Ramos (cell line): Measurements from ENCODE around the gene CREB5.

ENCODE experiments used
- in situ Hi-C: fragments of 300-500 bp; cut with MboI; formaldehyde crosslinking; loops from one replicate; pipeline ENCODE4 v1.14.3; 2022; ENCODE audit warnings: low sequenced_read_pairs; ENCODE audit not compliant: unreplicated experiment

Gene CREB5

DNA sequence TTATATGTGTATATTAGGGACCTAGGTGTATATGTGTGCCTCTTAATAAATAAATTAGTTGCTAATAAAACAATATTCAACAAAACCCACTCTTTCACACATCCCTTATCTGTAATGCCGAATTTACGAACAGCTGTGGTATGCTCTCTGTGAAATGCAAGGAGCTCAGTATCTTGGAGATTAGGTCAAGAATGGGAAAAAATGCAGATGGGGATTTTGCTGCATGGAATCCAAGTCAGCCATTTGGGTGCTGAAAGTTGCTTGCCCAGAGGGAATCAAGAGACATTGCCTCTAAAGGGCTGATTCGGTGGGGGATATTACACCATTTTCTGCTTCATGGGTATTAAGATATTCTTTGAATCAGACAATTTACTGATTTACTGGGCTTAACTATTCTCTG lies 93.5 kb downstream of the CREB5 start:
- in situ Hi-C loops = no loop called here

DNA sequence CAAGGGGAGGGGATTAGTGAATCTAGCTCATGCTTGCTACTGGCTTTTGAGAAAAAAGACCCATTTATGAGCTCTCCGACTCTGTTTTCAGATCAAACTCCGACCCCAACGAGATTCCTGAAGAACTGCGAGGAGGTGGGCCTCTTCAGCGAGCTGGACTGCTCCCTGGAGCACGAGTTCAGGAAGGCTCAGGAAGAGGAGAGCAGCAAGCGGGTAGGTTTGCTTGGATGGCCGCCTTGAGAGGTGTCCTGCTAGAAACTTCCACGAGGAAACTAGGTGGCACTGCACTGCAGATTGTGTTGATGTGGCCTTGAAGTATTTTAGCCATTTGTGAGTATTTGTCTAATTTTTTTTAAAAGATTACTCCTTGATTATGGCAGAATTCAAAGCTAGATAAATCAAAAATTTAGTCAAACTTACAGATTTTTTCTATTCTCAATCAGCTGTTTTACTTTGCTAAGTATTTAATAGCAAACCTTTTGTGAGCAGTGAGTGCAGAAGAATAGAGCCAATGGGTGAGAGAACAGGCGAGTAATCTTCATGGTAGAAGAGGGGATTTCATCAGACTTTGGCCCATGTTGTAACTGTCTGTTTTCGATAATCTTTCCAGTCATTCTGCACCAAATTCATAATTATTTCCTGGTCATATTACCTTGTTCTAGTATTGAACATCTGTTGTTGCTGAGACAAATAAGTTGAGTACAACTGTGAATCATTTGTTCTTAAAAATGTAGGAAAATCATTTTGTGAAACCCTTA lies 95.4 kb downstream of the CREB5 start:
- in situ Hi-C loops = no loop called here

GRCh38 chr7:28509251-28510025 lies 97.1 kb downstream of the CREB5 start:
- in situ Hi-C loops = no loop called here

- in situ Hi-C loops = no loop called here
Observed at GRCh38 chr7:28510026-28510369, 97.7 kb downstream of the CREB5 start.

GRCh38 chr7:28512668-28513440 lies 100.5 kb downstream of the CREB5 start:
- in situ Hi-C loops = no loop called here

- in situ Hi-C loops = no loop called here
Observed at GRCh38 chr7:28516390-28517172, 104.3 kb downstream of the CREB5 start.

- in situ Hi-C loops = no loop called here
Observed at GRCh38 chr7:28517206-28517605, 104.9 kb downstream of the CREB5 start.

GRCh38 chr7:28517606-28518005 lies 105.3 kb downstream of the CREB5 start:
- in situ Hi-C loops = no loop called here

GRCh38 chr7:28520074-28521015 lies 108.0 kb downstream of the CREB5 start:
- in situ Hi-C loops = no loop called here

GRCh38 chr7:28524978-28525377 lies 112.7 kb downstream of the CREB5 start:
- in situ Hi-C loops = no loop called here

GRCh38 chr7:28528899-28529298 lies 116.6 kb downstream of the CREB5 start:
- in situ Hi-C loops = no loop called here

GRCh38 chr7:28529755-28530154 lies 117.4 kb downstream of the CREB5 start:
- in situ Hi-C loops = no loop called here

GRCh38 chr7:28530175-28530802 lies 118.0 kb downstream of the CREB5 start:
- in situ Hi-C loops = no loop called here

DNA sequence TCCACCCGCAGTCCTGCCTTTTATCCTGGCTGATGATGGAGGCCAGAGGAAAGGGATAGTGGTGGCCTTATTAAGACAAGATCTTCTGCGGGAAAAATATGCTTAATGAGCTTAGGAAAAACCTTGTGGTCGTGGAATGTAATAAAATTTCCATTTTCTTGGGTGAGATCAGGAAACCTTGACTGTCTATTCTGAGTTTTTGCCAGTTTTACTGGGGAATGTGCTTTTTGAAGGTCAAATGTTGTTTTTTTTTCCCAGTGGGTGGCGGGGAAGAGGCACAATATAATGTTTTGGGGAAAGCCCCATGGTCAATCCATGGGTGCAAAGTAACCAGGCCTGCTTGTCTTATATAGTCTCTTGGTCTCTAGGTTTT lies 118.5 kb downstream of the CREB5 start:
- in situ Hi-C loops = no loop called here

- in situ Hi-C loops = no loop called here
Observed at GRCh38 chr7:28531291-28531690, 119.0 kb downstream of the CREB5 start.

GRCh38 chr7:28532181-28532580 lies 119.9 kb downstream of the CREB5 start:
- in situ Hi-C loops = no loop called here

- in situ Hi-C loops = no loop called here
Observed at GRCh38 chr7:28533267-28533666, 120.9 kb downstream of the CREB5 start.

DNA sequence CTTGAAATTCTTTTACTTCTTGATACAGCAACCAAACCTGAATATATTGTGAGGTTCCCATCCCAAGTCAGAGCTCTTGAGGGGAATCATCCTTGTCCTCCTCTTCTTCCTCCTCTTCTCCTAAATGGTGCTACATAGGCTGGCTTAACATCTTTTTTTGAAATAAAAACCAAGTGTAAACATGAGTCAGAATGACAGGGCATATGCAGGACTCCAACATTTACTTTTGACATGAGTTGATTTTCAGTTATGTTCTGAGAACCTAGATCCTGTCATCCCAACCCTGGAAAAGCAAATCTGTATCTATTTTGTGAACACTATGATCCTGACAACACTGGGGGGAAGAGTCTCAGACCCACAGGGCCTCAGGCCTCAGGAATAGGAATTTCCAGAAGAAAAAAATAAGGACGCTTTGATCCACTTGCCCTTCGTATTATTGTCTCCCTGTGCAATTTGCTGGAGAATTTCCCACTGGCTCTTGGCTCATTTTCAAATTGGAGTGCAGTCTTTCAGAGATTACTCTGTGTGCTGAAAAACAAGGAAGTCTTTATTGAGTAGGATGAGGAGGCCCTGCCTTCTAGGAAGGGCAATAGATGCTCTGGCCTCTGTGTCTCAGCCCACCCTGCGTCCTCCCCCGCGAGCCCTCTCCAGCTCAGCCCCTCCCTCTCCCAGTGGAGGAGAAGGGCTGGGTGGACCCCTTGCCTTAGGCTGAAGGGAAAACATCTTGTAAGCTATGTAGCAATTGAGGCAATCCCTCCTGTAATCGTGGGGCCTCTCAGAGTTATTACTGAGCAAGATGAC lies 121.6 kb downstream of the CREB5 start:
- in situ Hi-C loops = no loop called here
